ENCODE data around the gene ALG14.

GRCh38 chr1:94980582-94981574, 91.9 kb downstream of the ALG14 start:
- TF ChIP-seq CTCF (IDR thresholded peaks at IDR 0.05; ENCODE audit: low read depth, low read length, poor library complexity, severe bottlenecking) = no peak
- no peak for TF ChIP-seq EZH2phosphoT487 (IDR thresholded peaks at IDR 0.05; ENCODE audit: borderline replicate concordance, low read length)

Data from DOHH2 (cell line).